ENCODE measurements around the gene PIGQ. TPM values are rescaled to one million over a fixed set of nuclear protein-coding genes. Genes with fewer than 3 reads are reported as not detected.
A peak's percentile ranks its signal among the peaks of the same experiment; 100 is the strongest.

The PIGQ gene
- total RNA-seq, 1 donor, result 36.9 TPM

DNA sequence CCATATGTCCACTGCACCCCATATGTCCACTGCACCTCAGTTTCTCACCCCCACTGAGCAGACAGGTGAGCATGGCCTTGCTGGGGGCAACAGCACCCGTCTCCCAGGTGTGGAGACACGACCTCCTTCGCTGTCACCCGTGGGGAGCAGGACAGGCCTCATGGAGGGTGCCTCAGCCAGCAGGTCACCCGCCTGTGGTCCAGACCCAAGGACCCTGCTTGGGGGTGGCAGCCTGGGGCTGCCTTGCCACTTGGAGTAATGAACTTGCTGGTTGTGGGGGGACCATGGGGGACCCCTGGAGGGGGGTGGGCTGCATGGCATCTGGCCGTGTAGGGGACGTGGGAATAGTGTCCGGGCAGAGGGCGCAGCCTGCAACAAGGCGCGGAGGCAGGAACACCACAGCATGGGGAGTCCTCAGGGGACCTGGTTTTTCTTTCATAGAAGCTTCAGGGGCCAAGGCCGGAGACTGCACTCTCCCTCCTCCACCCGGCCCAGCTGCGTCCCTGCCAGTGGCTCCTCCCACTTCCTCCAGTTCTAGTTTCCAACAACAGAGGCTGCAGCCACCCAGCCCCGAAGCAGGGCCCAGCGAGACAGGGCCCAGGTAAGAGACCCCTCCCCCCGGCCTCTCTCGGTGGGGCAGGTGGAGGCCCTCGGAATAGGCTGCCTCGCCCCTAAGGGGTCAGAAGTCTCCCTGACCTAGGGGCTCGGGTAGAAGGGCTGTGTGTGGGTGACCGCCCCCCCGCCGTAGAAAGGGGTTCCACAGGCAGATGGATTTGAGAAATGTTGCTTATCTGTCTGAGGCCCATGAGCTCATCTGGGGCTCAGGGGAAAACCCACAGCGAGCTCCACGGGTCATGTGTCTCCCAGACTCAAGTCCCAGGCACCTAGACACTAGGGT lies 3.0 kb upstream of the PIGQ start, which contains the start of gene NHLRC4:
TSS of gene NHLRC4 (plus strand) at position 531 of the 898 bp plus-strand sequence. CDS start 1,043 bp downstream, outside the sequence.
- DNase-seq (ENCODE audit: low read depth in 2 of 3, low spot score in 2 of 3), result peak in 2 of 3 donors; percentile 61 to 76

DNA sequence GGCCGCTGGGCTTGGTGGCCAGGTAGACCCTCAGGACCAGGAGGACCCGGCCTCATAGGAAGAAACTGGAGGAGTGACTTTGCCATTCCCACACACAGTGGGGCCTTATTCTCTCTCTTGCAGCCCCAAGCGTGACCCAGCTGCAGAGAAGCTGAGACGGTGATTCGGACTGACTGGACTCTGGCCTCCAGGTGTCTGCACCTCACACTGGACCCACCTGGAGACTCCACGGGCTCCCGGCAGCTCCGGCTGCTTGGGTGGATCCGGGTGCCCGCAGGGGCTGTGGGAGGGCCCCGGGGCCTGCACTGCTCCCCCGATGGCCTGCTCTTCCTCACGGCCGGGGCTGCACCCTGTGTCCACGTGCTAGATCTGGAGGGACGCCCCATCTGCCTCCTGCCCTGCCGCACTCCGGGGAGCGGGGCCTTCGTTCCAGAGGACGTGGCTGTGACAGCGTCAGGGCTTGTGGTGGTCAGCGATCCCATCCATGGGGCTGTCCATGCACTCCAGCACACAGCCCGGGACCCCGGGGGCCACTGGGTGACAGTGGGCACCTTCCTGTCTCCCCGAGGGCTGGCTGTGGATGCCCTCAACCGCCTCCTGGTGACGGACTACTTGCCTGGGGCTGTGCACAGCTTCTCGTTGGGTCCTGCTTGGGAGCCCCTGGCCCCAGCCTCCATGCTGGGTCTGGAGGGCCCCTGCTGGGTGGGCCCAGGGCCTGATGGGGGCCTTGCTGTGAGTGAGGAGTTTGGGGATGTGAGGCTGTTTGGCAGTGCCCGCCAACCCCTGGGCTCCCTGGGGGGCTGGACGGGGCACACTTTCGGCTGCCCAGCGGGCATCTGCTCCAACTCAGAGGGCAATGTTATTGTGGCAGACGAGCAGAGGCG lies 2.2 kb upstream of the PIGQ start:
- DNase-seq (ENCODE audit: low read depth in 2 of 3, low spot score in 2 of 3), result no peak

DNA sequence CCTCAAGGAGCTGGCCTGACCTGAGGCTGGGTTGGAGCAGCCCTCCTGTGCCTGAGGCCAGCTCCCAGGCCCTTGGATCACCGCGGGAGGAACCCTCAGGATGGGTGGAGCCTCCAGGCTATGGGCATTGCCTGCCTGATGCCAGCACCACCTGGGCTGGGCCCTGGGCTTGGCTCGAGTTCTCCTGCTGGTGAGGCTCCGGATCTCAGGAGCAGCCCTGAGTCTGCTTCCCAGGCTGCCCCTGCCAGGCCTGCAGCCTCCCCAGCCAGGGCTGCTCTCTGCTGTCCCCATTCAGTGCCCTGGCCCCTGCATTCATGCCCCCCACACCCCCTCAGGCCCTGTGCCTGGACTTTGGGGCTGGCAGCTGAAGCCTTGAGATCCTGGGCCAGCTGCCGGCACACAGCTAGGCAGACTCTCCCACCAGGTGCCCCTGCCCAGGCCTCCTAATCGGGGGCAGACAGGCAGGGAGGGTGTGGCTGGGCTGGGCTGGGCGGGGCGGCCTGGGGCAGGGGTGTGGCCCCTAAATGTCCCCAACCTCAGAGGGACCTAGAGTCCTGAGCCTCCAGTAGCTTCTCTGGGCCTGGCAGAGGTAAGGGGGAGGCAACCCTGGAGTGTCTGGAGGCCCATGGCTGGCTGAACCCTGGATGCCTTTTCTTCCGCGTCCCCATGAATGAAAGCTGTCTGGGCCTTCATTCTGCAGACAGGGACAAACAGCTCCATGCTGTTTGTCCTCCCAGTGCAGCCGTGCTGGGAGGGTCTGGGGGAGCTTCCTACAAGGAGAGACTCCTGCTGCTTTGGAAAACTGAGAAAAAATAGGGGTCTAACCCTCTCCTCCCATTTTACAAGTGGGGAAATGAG lies 1.1 kb upstream of the PIGQ start:
- no peak for DNase-seq (ENCODE audit: low read depth in 2 of 3, low spot score in 2 of 3)

DNA sequence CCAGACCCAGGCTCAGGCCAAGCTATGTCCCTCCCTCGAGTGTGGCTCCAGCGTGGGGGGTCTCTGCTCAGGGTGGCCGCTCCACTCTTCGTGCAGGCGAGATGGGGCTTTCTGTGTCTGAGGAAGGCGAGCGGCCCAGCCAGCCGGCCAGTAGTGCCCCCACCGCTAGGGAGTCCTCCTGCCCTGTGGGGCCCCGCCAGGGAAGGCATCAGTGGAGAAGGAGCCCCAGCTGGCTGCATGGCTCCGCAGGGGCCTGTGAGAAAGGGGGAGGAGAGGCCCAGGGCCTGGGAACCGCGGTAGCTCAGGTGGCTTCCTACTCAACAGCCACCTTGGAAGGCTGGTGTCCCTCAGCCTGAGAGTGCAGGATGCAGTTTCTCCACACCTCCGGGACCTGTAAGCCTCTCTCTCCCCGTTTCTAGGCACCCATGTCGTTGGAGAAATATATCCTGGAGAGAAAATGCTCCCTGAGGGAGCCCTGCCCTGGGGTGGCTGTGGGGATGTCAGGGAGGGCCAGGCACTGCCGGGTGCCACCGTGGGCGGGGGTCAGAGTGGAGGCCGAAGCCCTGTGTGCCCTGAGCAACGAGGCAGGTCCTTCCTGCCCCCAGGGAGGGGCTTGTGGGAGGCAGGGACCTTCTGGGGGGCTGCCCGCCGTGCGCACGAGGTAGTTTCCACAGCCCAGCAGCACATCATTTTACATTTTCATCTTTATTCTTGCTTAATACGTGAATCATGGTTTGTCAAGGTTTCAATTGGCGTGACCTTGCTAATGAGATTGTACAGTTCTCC lies 3.3 kb downstream of the PIGQ start:
- DNase-seq (ENCODE audit: low read depth in 2 of 3, low spot score in 2 of 3), result no peak

DNA sequence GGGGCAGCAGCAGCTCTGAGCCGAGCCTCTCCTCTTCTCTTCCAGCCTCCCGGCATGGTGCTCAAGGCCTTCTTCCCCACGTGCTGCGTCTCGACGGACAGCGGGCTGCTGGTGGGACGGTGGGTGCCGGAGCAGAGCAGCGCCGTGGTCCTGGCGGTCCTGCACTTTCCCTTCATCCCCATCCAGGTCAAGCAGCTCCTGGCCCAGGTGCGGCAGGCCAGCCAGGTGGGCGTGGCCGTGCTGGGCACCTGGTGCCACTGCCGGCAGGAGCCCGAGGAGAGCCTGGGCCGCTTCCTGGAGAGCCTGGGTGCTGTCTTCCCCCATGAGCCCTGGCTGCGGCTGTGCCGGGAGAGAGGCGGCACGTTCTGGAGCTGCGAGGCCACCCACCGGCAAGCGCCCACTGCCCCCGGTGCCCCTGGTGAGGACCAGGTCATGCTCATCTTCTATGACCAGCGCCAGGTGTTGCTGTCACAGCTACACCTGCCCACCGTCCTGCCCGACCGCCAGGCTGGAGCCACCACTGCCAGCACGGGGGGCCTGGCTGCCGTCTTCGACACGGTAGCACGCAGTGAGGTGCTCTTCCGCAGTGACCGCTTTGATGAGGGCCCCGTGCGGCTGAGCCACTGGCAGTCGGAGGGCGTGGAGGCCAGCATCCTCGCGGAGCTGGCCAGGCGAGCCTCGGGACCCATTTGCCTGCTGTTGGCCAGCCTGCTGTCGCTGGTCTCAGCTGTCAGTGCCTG lies 4.4 kb downstream of the PIGQ start:
- DNase-seq (ENCODE audit: low read depth in 2 of 3, low spot score in 2 of 3), result no peak

- no peak for DNase-seq (ENCODE audit: low read depth in 2 of 3, low spot score in 2 of 3)
These were observed 5.8 kb downstream of the PIGQ start for GRCh38 chr16:575354-576196.

GRCh38 chr16:576197-576822 lies 6.5 kb downstream of the PIGQ start:
- no peak for DNase-seq (ENCODE audit: low read depth in 2 of 3, low spot score in 2 of 3)

DNA sequence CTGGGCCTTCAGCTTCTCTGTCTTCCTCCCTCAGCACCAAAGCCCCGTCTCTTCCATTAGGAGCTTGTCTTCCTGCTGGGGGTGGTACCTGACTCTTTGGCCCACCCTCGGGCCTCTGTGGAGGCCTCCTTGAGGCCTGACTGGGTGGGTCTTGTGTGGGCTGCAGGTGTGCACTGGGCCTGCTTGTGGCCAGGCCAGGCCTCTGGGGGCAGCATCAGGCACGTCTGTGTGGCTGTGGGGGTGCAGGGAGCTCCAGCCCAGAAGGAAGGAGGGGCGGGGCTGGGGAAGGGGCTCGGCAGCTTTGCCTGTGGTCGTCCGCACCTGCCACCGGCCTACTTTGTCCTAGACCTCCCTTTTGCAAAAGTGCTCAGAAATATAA lies 7.0 kb downstream of the PIGQ start:
- DNase-seq (ENCODE audit: low read depth in 2 of 3, low spot score in 2 of 3), result no peak

DNA sequence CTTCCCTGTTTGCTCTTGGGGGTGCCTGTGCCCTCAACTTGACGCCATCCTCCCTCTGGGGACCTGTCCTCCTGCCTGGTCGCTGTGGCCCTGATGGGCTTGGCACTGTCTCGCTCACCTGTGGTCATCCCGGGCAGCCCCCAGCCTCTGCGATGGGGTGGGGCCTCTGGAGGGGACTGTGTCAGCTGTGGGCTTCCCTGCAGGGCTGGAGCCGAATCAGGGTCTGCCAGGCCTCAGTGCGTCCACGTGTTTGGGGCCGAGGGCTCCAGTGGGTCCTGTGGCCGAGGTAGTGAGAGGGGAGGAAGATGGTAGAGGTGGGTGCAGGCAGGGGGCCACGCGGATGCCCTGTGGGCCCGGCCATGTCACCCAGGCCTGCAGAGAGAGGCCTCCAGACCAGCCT lies 8.0 kb downstream of the PIGQ start:
- no peak for DNase-seq (ENCODE audit: low read depth in 2 of 3, low spot score in 2 of 3)

GRCh38 chr16:578232-578869 lies 8.6 kb downstream of the PIGQ start:
- no peak for DNase-seq (ENCODE audit: low read depth in 2 of 3, low spot score in 2 of 3)

GRCh38 chr16:578870-579405 lies 9.2 kb downstream of the PIGQ start:
- DNase-seq (ENCODE audit: low read depth in 2 of 3, low spot score in 2 of 3), result peak in 2 of 3 donors; percentile 88 to 91

- no peak for DNase-seq (ENCODE audit: low read depth in 2 of 3, low spot score in 2 of 3)
These were observed 10.6 kb downstream of the PIGQ start for GRCh38 chr16:580141-580945.

GRCh38 chr16:580946-581498 lies 11.3 kb downstream of the PIGQ start:
- DNase-seq (ENCODE audit: low read depth in 2 of 3, low spot score in 2 of 3), result no peak

GRCh38 chr16:582218-582613 lies 12.4 kb downstream of the PIGQ start:
- DNase-seq (ENCODE audit: low read depth in 2 of 3, low spot score in 2 of 3), result no peak

DNA sequence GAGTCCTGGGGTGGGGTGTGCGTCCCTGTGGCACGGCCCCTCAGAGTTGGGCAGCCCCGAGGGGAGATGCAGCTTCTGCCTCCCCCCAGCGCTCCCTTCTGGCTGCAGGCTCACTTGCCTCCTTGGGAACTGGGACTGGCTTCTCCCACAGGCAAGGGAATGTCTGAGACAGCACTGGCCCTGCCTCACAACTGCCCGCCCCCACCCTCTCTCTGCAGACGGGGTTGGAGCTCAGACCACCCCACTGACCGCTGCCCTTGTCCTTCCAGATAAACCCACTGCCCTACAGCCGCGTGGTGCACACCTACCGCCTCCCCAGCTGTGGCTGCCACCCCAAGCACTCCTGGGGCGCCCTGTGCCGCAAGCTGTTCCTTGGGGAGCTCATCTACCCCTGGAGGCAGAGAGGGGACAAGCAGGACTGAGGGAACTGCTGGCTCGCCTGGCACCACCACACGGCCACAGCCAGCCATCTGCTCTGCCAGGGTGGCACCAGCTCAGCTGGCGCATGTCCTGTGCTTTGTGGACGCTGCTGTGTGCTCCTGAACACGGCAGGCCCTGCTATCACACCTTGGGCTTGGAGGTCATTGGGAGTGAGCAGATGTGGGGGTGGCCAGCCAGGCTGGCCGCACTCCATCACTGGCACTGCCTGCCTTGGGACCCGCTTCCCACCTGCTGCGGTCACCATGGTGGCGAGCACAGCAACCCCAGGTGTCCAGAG lies 13.0 kb downstream of the PIGQ start:
- no peak for DNase-seq (ENCODE audit: low read depth in 2 of 3, low spot score in 2 of 3)

Measured in hematopoietic multipotent progenitor cell (in vitro differentiated cells).